Stomach (tissue), 4 donors: ENCODE data around the gene ETS2.

Experiments
- CTCF ChIP-seq, 7 experiments: fragments of 450-650 bp in 4 of 7; fragments of 200-600 bp in 3 of 7; sonication (generic) in 3 of 7; IDR thresholded peaks; one replicate each; pipeline ENCODE4 v1.5.1; 2016 to 2019; ENCODE audit warnings: antibody characterized with exemption in 7 of 7, control low read depth in 2 of 7, mild to moderate bottlenecking in 1 of 7
- EP300 ChIP-seq: sonication (generic); formaldehyde crosslinking; IDR thresholded peaks from one replicate; pipeline ENCODE4 v1.6.1; 2017; ENCODE audit warnings: antibody characterized with exemption
- POLR2A ChIP-seq, 4 donors: fragments of 450-650 bp; IDR thresholded peaks; one replicate each; pipeline ENCODE4 v1.6.1; 2016; ENCODE audit warnings: antibody characterized with exemption in 4 of 4, control low read depth in 2 of 4, mild to moderate bottlenecking in 1 of 4, moderate library complexity in 1 of 4
- POLR2AphosphoS5 ChIP-seq, 3 donors: sonication (generic); formaldehyde crosslinking; IDR thresholded peaks; one replicate each; pipeline ENCODE4 v1.6.1; 2016; ENCODE audit warnings: antibody characterized with exemption in 3 of 3

- TF ChIP-seq POLR2AphosphoS5 (IDR thresholded peaks at IDR 0.05) (no peak), CTCF (IDR thresholded peaks at IDR 0.05) (no peak), POLR2A (IDR thresholded peaks at IDR 0.05) (no peak), EP300 (no peak)
Measured at GRCh38 chr21:38830671-38831525, 25.2 kb downstream of the ETS2 start.
